SKM-1 (cell line): ENCODE results near the gene PTGDR2.
"Not testable (repeated sequence)": the region's sequence is repeated elsewhere in the genome, so short reads cannot be mapped to it uniquely, and the experiment has no call there.

Experiments used
- DNase-seq: peaks from one replicate; lab custom pipeline; 2025; ENCODE audit not compliant: unreplicated experiment; lab: John Stamatoyannopoulos, UW

PTGDR2 gene

GRCh38 chr11:60842668-60843600, 12.8 kb downstream of the PTGDR2 start:
- no peak for DNase-seq

- peak; percentile 79 for DNase-seq
Observed at GRCh38 chr11:60841797-60842667, 13.7 kb downstream of the PTGDR2 start, which contains the start of gene CCDC86. TSS of gene CCDC86 (plus strand) at chr11:60842113. CDS start at chr11:60842125, 12 bp downstream.

GRCh38 chr11:60840470-60841430, 15.0 kb downstream of the PTGDR2 start:
- DNase-seq: no peak

GRCh38 chr11:60838132-60838531, 17.6 kb downstream of the PTGDR2 start:
- no peak for DNase-seq

GRCh38 chr11:60836866-60837515, 18.8 kb downstream of the PTGDR2 start:
- no peak for DNase-seq

GRCh38 chr11:60835534-60835846, 20.3 kb downstream of the PTGDR2 start:
- no peak for DNase-seq

GRCh38 chr11:60834742-60835533, 20.8 kb downstream of the PTGDR2 start:
- no peak for DNase-seq

GRCh38 chr11:60831501-60832079, 24.2 kb downstream of the PTGDR2 start:
- no peak for DNase-seq

GRCh38 chr11:60831143-60831500, 24.6 kb downstream of the PTGDR2 start:
- DNase-seq: peak; percentile 10

- no peak for DNase-seq
Observed at GRCh38 chr11:60830478-60831142, 25.1 kb downstream of the PTGDR2 start.

GRCh38 chr11:60825790-60826189, 30.0 kb downstream of the PTGDR2 start:
- no peak for DNase-seq

- no peak for DNase-seq
Observed at GRCh38 chr11:60825118-60825517, 30.6 kb downstream of the PTGDR2 start.

GRCh38 chr11:60823745-60824306, 31.9 kb downstream of the PTGDR2 start:
- not testable (repeated sequence) for DNase-seq

GRCh38 chr11:60821827-60822599, 33.7 kb downstream of the PTGDR2 start:
- no peak for DNase-seq

GRCh38 chr11:60818057-60818456, 37.7 kb downstream of the PTGDR2 start:
- no peak for DNase-seq

GRCh38 chr11:60816590-60817157, 39.1 kb downstream of the PTGDR2 start:
- no peak for DNase-seq

GRCh38 chr11:60814112-60814511, 41.6 kb downstream of the PTGDR2 start:
- no peak for DNase-seq
